H1 (cell line): ENCODE results near the gene AKR1B1.

Experiments used
- BCL11A ChIP-seq, 2 experiments: IDR thresholded peaks; one replicate each; pipeline ENCODE4 v1.6.1; 2011; ENCODE audit warnings: low read depth in 2 of 2, low read length in 2 of 2, mild to moderate bottlenecking in 2 of 2
- CBX8 ChIP-seq: fragments of 300-800, 300-1000 bp; sonication (generic); IDR thresholded peaks from 2 replicates; pipeline ENCODE4 v1.7.1; 2016; ENCODE audit warnings: low read depth, low read length, borderline replicate concordance
- CHD2 ChIP-seq: IDR thresholded peaks from 2 replicates; pipeline ENCODE4 v1.6.1; 2012; ENCODE audit warnings: low read length, improper control_type of control experiment
- CTCF ChIP-seq, 3 experiments: IDR thresholded peaks; 1 replicate in 2 of 3; 2 replicates in 1 of 3; pipeline versions ENCODE4 v1.5.1 to v1.6.1; 2011; ENCODE audit warnings: low read length in 3 of 3, mild to moderate bottlenecking in 3 of 3, inconsistent platforms in 2 of 3, low read depth in 1 of 3, moderate library complexity in 1 of 3; ENCODE audit not compliant: insufficient read depth in 1 of 3; ENCODE audit errors: control extremely low read depth in 1 of 3
- EP300 ChIP-seq, 2 experiments: IDR thresholded peaks; 1 replicate in 1 of 2; 2 replicates in 1 of 2; pipeline ENCODE4 v1.6.1; 2011 to 2012; ENCODE audit warnings: low read depth in 2 of 2, low read length in 2 of 2, mild to moderate bottlenecking in 2 of 2, borderline replicate concordance in 1 of 2, inconsistent platforms in 1 of 2, moderate library complexity in 1 of 2
- EZH2 ChIP-seq: fragments of 200-600 bp; sonication (generic); IDR thresholded peaks from 2 replicates; pipeline ENCODE4 v1.7.1; 2012; ENCODE audit warnings: low read depth, mild to moderate bottlenecking, moderate library complexity, low read length, inconsistent platforms; ENCODE audit not compliant: severe bottlenecking
- HDAC6 ChIP-seq: IDR thresholded peaks from one replicate; pipeline ENCODE4 v1.7.1; 2012; ENCODE audit warnings: low read depth, mild to moderate bottlenecking, inconsistent platforms, low read length, moderate library complexity
- MAX ChIP-seq: IDR thresholded peaks from 2 replicates; pipeline ENCODE4 v1.6.1; 2012; ENCODE audit warnings: inconsistent platforms
- TAF1 ChIP-seq: IDR thresholded peaks from 2 replicates; pipeline ENCODE4 v1.6.1; 2011; ENCODE audit warnings: mild to moderate bottlenecking, low read depth, low read length

- TF ChIP-seq BCL11A (IDR thresholded peaks at IDR 0.05; ENCODE audit: low read depth in 2 of 2, low read length in 2 of 2) = no peak
- no peak for TF ChIP-seq HDAC6
- TF ChIP-seq CTCF (IDR thresholded peaks at IDR 0.05; ENCODE audit: control extremely low read depth in 1 of 3, insufficient read depth in 1 of 3, low read depth in 1 of 3, low read length in 3 of 3) = no peak
- TF ChIP-seq EP300 (IDR thresholded peaks at IDR 0.05; ENCODE audit: borderline replicate concordance in 1 of 2, low read depth in 2 of 2, low read length in 2 of 2) = no peak
- TF ChIP-seq CBX8 = no peak
- no peak for TF ChIP-seq EZH2
- no peak for TF ChIP-seq TAF1
- no peak for TF ChIP-seq CHD2
- TF ChIP-seq MAX = no peak
These were observed 6.5 kb downstream of the AKR1B1 start for GRCh38 chr7:134452419-134452838.
